HCT116 (cell line): ENCODE measurements around the gene CCDC32.

ENCODE experiments used
- CTCF ChIP-seq, 3 experiments: fragments of 200-600 bp in 1 of 3; sonication (generic) in 1 of 3; IDR thresholded peaks in 2 of 3; conservative IDR thresholded peaks in 1 of 3; 2 replicates each; pipeline ENCODE4 v1.5.1; 2012 to 2017; ENCODE audit warnings: low read depth in 2 of 3, low read length in 2 of 3, antibody characterized with exemption in 1 of 3, borderline replicate concordance in 1 of 3, control low read depth in 1 of 3, mild to moderate bottlenecking in 1 of 3, mixed read lengths in 1 of 3, mixed run types in 1 of 3, moderate library complexity in 1 of 3; ENCODE audit not compliant: insufficient read depth in 1 of 3
- FOSL1 ChIP-seq: IDR thresholded peaks from 2 replicates; pipeline ENCODE4 v1.6.1; 2012; ENCODE audit warnings: low read depth
- YY1 ChIP-seq: IDR thresholded peaks from 2 replicates; pipeline ENCODE4 v1.6.1; 2011; ENCODE audit warnings: low read length, low read depth, moderate library complexity, mild to moderate bottlenecking; ENCODE audit not compliant: insufficient replicate concordance; ENCODE audit errors: extremely low read depth

DNA sequence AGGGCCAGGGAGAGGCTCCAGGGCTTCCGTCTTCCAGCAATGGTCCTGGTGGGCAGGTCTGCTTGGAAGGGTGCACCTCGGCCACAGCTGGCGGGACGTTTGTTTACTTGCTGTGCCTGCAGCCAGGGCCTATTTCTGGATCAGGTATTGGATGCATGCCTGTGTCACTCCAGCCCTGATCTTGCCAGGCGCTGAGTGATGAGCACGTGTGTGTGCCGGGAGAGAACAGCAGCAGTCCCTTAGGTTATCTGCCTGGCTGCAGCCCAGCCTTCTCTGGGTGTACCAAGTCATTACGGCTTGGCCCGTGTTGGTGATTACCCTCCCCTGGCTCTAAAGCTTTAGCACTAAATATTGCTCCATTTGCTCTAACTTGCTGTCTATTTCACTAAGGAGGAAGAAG lies 14.9 kb downstream of the CCDC32 start:
- TF ChIP-seq CTCF (IDR thresholded peaks at IDR 0.05 in 2 of 3, conservative IDR thresholded peaks at IDR 0.05 in 1 of 3; ENCODE audit: borderline replicate concordance in 1 of 3, insufficient read depth in 1 of 3, low read depth in 2 of 3, low read length in 2 of 3) (no peak), YY1 (no peak), FOSL1 (no peak)
